Measurements from ENCODE around the gene LSMEM2.
A peak's percentile ranks its signal among the peaks of the same experiment; 100 is the strongest.
"Not testable (repeated sequence)": the region's sequence is repeated elsewhere in the genome, so short reads cannot be mapped to it uniquely, and the experiment has no call there.

The LSMEM2 gene

GRCh38 chr3:50242851-50243542 is 35.9 kb upstream of the LSMEM2 start:
- H3K27ac Mint-ChIP-seq: peak overlapping the region; percentile 88 to 95 (median 91)
- H3K4me3 Mint-ChIP-seq: peak overlapping the region in 1 of 3 experiments; percentile 30
- no peaks in the 10 kb centered on the region for H3K9me3 Mint-ChIP-seq
- no peaks in the 10 kb centered on the region for H3K27me3 Mint-ChIP-seq (ENCODE audit: low read depth)
- TF ChIP-seq, protein P1, sequence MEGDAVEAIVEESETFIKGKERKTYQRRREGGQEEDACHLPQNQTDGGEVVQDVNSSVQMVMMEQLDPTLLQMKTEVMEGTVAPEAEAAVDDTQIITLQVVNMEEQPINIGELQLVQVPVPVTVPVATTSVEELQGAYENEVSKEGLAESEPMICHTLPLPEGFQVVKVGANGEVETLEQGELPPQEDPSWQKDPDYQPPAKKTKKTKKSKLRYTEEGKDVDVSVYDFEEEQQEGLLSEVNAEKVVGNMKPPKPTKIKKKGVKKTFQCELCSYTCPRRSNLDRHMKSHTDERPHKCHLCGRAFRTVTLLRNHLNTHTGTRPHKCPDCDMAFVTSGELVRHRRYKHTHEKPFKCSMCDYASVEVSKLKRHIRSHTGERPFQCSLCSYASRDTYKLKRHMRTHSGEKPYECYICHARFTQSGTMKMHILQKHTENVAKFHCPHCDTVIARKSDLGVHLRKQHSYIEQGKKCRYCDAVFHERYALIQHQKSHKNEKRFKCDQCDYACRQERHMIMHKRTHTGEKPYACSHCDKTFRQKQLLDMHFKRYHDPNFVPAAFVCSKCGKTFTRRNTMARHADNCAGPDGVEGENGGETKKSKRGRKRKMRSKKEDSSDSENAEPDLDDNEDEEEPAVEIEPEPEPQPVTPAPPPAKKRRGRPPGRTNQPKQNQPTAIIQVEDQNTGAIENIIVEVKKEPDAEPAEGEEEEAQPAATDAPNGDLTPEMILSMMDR (IDR thresholded peaks at IDR 0.05; ENCODE audit: unreplicated experiment in 3 of 3): no peak
- peaks cover 3% of the 10 kb centered on the region for H3K36me3 Mint-ChIP-seq (ENCODE audit: low read depth)
- peaks cover 56% of the 10 kb centered on the region for H3K4me1 Mint-ChIP-seq

- no peaks in the 10 kb centered on the region for H3K9me3 Mint-ChIP-seq
- no peaks in the 10 kb centered on the region for H3K27me3 Mint-ChIP-seq (ENCODE audit: low read depth)
- H3K27ac Mint-ChIP-seq: peak overlapping the region; percentile 42 to 69 (median 66)
- TF ChIP-seq, protein P1 (IDR thresholded peaks at IDR 0.05; ENCODE audit: unreplicated experiment in 3 of 3): no peak
- H3K4me3 Mint-ChIP-seq: no peak overlapping the region
- peaks cover 3% of the 10 kb centered on the region for H3K36me3 Mint-ChIP-seq (ENCODE audit: low read depth)
- H3K4me1 Mint-ChIP-seq: peaks cover 54% of the 10 kb centered on the region
These were observed 35.4 kb upstream of the LSMEM2 start for GRCh38 chr3:50243543-50243895.

GRCh38 chr3:50244813-50245212 is 34.1 kb upstream of the LSMEM2 start:
- H3K4me1 Mint-ChIP-seq: peaks cover 46% of the 10 kb centered on the region
- H3K36me3 Mint-ChIP-seq (ENCODE audit: low read depth); H3K9me3 Mint-ChIP-seq; H3K27me3 Mint-ChIP-seq (ENCODE audit: low read depth): not testable (repeated sequence)
- H3K4me3 Mint-ChIP-seq: peak overlapping the region in 2 of 3 experiments; percentile 32 to 69
- H3K27ac Mint-ChIP-seq: peak overlapping the region; percentile 96 to 98 (median 96)

DNA sequence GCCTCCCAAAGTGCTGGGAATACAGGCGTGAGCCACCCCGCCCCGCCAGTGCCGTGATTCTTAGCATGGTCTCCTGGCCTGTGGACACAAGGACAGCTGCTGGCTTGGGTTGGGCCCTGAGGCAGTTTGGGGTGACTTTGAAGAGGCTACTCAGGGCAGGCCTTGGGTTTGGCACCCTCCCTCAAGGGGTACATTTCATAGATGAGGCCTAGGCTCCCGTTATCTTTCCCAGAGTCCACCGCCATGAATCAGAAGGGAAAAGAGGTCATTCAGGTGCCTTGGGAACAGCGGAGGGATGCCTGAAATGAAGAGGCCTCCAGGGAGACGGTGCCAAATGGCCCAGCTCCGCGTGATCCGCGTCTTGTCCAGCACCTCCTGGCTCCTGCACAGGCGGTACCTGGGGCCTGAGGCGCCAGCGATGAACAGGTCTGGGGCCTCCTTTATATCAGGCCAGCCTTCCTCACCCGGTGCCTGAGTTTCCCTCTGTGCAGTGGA is 33.6 kb upstream of the LSMEM2 start:
- peaks cover 47% of the 10 kb centered on the region for H3K4me1 Mint-ChIP-seq
- no peaks in the 10 kb centered on the region for H3K27me3 Mint-ChIP-seq (ENCODE audit: low read depth)
- no peaks in the 10 kb centered on the region for H3K9me3 Mint-ChIP-seq
- H3K4me3 Mint-ChIP-seq: peak overlapping the region; percentile 69 to 75 (median 75)
- TF ChIP-seq, protein P1 (IDR thresholded peaks at IDR 0.05; ENCODE audit: unreplicated experiment in 3 of 3): no peak
- H3K27ac Mint-ChIP-seq: peak overlapping the region; percentile 96 to 98 (median 96)
- peaks cover 3% of the 10 kb centered on the region for H3K36me3 Mint-ChIP-seq (ENCODE audit: low read depth)

- Mint-ChIP-seq H3K4me3 (peak overlapping the region; percentile 69 to 75 (median 75)), H3K27ac (peak overlapping the region; percentile 96 to 98 (median 96)), H3K4me1 (peaks cover 48% of the 10 kb centered on the region), H3K9me3 (no peaks in the 10 kb centered on the region), H3K36me3 (ENCODE audit: low read depth) (peaks cover 4% of the 10 kb centered on the region), H3K27me3 (ENCODE audit: low read depth) (no peaks in the 10 kb centered on the region)
- TF ChIP-seq, protein P1 (IDR thresholded peaks at IDR 0.05; ENCODE audit: unreplicated experiment in 3 of 3): peak; percentile 95 to 99 (median 98)
These were observed 32.9 kb upstream of the LSMEM2 start for GRCh38 chr3:50245831-50246516.

- Mint-ChIP-seq H3K27ac (peak overlapping the region; percentile 96 to 98 (median 96)), H3K4me3 (peak overlapping the region; percentile 69 to 75 (median 75)), H3K27me3 (ENCODE audit: low read depth) (no peaks in the 10 kb centered on the region), H3K4me1 (peaks cover 47% of the 10 kb centered on the region), H3K36me3 (ENCODE audit: low read depth) (peaks cover 8% of the 10 kb centered on the region), H3K9me3 (no peaks in the 10 kb centered on the region)
- TF ChIP-seq, protein P1 (IDR thresholded peaks at IDR 0.05; ENCODE audit: unreplicated experiment in 3 of 3): peak in 1 of 3 experiments; percentile 19
These were observed 32.4 kb upstream of the LSMEM2 start for GRCh38 chr3:50246517-50246954.

All from nephron (organoid).